Small intestine (tissue), 7 donors: ENCODE measurements around the gene ACOX3. TPM values are rescaled to one million over a fixed set of nuclear protein-coding genes. Genes with fewer than 3 reads are reported as not detected.
"Not testable (repeated sequence)": the region's sequence is repeated elsewhere in the genome, so short reads cannot be mapped to it uniquely, and the experiment has no call there.

Experiments used
- DNase-seq, 2 donors: peaks; one replicate each; pipeline versions ENCODE4 v3.0.0 to v3.0.0-alpha.2; 2013
- FAIRE-seq: peaks from 2 replicates; lab custom pipeline; 2012; peaks lifted over from hg19 to GRCh38; lab: Jason Lieb, UNC
- H3K27ac ChIP-seq, 3 donors: one replicate each; pipeline ENCODE4 v1.5.1; 2013; ENCODE audit warnings: low read length in 2 of 3, mild to moderate bottlenecking in 2 of 3, control low read depth in 1 of 3, inconsistent platforms in 1 of 3, low read depth in 1 of 3, moderate library complexity in 1 of 3
- H3K27me3 ChIP-seq, 3 donors: one replicate each; pipeline ENCODE4 v1.6.1; 2013; ENCODE audit warnings: low read length in 3 of 3, inconsistent platforms in 1 of 3; ENCODE audit not compliant: control insufficient read depth in 3 of 3, insufficient read depth in 3 of 3
- H3K36me3 ChIP-seq, 3 donors: one replicate each; pipeline ENCODE4 v1.6.1; 2013; ENCODE audit warnings: low read length in 3 of 3, inconsistent platforms in 1 of 3, low read depth in 1 of 3, mild to moderate bottlenecking in 1 of 3, moderate library complexity in 1 of 3; ENCODE audit not compliant: control insufficient read depth in 3 of 3, insufficient read depth in 2 of 3
- H3K4me1 ChIP-seq, 3 donors: one replicate each; pipeline ENCODE4 v1.6.1; 2013; ENCODE audit warnings: low read length in 2 of 3, inconsistent platforms in 1 of 3, low read depth in 1 of 3, mild to moderate bottlenecking in 1 of 3, moderate library complexity in 1 of 3; ENCODE audit not compliant: control insufficient read depth in 3 of 3, insufficient read depth in 2 of 3
- H3K4me3 ChIP-seq, 3 donors: one replicate each; pipeline ENCODE4 v1.5.1; 2013; ENCODE audit warnings: low read length in 3 of 3, control low read depth in 1 of 3, inconsistent platforms in 1 of 3, low read depth in 1 of 3, mild to moderate bottlenecking in 1 of 3, moderate library complexity in 1 of 3
- H3K9me3 ChIP-seq, 2 donors: one replicate each; pipeline ENCODE4 v1.6.1; 2013; ENCODE audit warnings: low read depth in 1 of 2, low read length in 1 of 2; ENCODE audit not compliant: control insufficient read depth in 2 of 2, insufficient read depth in 1 of 2
- WGBS, 3 donors: extraction: QIAGEN DNeasy Blood & Tissue Kit; methylation state at CpG; one replicate each; pipeline ENCODE4 v1.1.7; 2013; 5-methylcytosine and 5-hydroxymethylcytosine counted together
- polyA plus RNA-seq, 4 donors: library from polyadenylated mRNA; stranded (reverse) in 3 of 4; unstranded in 1 of 4; fragments of 200-250 nt in 3 of 4; fragments of 120-200 nt in 1 of 4; gene quantifications; one replicate each; pipeline versions ENCODE4 v1.2.1 to v1.2.3, GENCODE V29; 2013
- donor health status: healthy with polysubstance abuse.
- donor health status: control.
- donor health status: control.
- donor health status: Bipolar disorder and iron deficiency.
- donor health status: healthy.

Gene ACOX3
- polyA plus RNA-seq, 4 donors, result 15.2 to 31.1 (median 23.6) TPM

GRCh38 chr4:8353158-8353669 lies 87.3 kb downstream of the ACOX3 start:
- WGBS, 3 donors, result 79 to 85% (median 82%) methylated on average over 9 of the region's 9 CpGs
- H3K27ac ChIP-seq, result no peak overlapping the region
- no peak overlapping the region for H3K4me3 ChIP-seq
- no peak for FAIRE-seq
- no peaks in the 10 kb centered on the region for H3K9me3 ChIP-seq
- DNase-seq, result no peak
- peaks cover 0 to 4% (median 0%) of the 10 kb centered on the region in 3 donors for H3K4me1 ChIP-seq
- peaks cover 0 to 3% (median 0%) of the 10 kb centered on the region in 3 donors for H3K27me3 ChIP-seq
- no peaks in the 10 kb centered on the region for H3K36me3 ChIP-seq

- FAIRE-seq, result no peak
- H3K4me3 ChIP-seq, result no peak overlapping the region
- H3K4me1 ChIP-seq, result peaks cover 0 to 4% (median 0%) of the 10 kb centered on the region in 3 donors
- WGBS, 3 donors, result 71 to 78% (median 72%) methylated on average over 20 of the region's 20 CpGs
- no peak for DNase-seq
- no peak overlapping the region for H3K27ac ChIP-seq
- no peaks in the 10 kb centered on the region for H3K9me3 ChIP-seq
- H3K27me3 ChIP-seq, result peaks cover 0 to 1% (median 0%) of the 10 kb centered on the region in 3 donors
- H3K36me3 ChIP-seq, result no peaks in the 10 kb centered on the region
Observed at GRCh38 chr4:8352368-8353157, 88.0 kb downstream of the ACOX3 start.

- Histone ChIP-seq H3K36me3 (no peaks in the 10 kb centered on the region), H3K4me1 (peaks cover 0 to 4% (median 0%) of the 10 kb centered on the region in 3 donors), H3K27me3 (no peaks in the 10 kb centered on the region), H3K4me3 (no peak overlapping the region), H3K27ac (no peak overlapping the region), H3K9me3 (no peaks in the 10 kb centered on the region)
- FAIRE-seq (no peak), DNase-seq (no peak)
- WGBS, 3 donors, result 48 to 60% (median 56%) methylated on average over 8 of the region's 8 CpGs
Observed at GRCh38 chr4:8351931-8352367, 88.6 kb downstream of the ACOX3 start.

GRCh38 chr4:8350841-8351461 lies 89.6 kb downstream of the ACOX3 start:
- Histone ChIP-seq H3K27ac (no peak overlapping the region), H3K9me3 (no peaks in the 10 kb centered on the region), H3K4me1 (peaks cover 0 to 4% (median 0%) of the 10 kb centered on the region in 3 donors), H3K27me3 (no peaks in the 10 kb centered on the region), H3K4me3 (no peak overlapping the region), H3K36me3 (no peaks in the 10 kb centered on the region)
- DNase-seq (no peak), FAIRE-seq (no peak)
- WGBS, 3 donors, result 77 to 84% (median 80%) methylated on average over 17 to 19 of the region's 19 CpGs

GRCh38 chr4:8350352-8350751 lies 90.2 kb downstream of the ACOX3 start:
- Histone ChIP-seq H3K36me3 (no peaks in the 10 kb centered on the region), H3K4me3 (no peak overlapping the region), H3K4me1 (peaks cover 0 to 4% (median 0%) of the 10 kb centered on the region in 3 donors), H3K27me3 (no peaks in the 10 kb centered on the region), H3K27ac (no peak overlapping the region), H3K9me3 (no peaks in the 10 kb centered on the region)
- FAIRE-seq (no peak), DNase-seq (no peak)
- 90 to 94% (median 94%) methylated on average over 13 of the region's 13 CpGs for WGBS, 3 donors

- Histone ChIP-seq H3K27ac (no peak overlapping the region), H3K4me3 (no peak overlapping the region), H3K27me3 (no peaks in the 10 kb centered on the region), H3K36me3 (no peaks in the 10 kb centered on the region), H3K4me1 (peaks cover 0 to 4% (median 0%) of the 10 kb centered on the region in 3 donors), H3K9me3 (no peaks in the 10 kb centered on the region)
- no peak for FAIRE-seq
- 75 to 81% (median 75%) methylated on average over 7 of the region's 7 CpGs for WGBS, 3 donors
- DNase-seq, result no peak
Observed at GRCh38 chr4:8349664-8350236, 90.8 kb downstream of the ACOX3 start.

- not testable (repeated sequence) for H3K9me3 ChIP-seq, H3K4me1 ChIP-seq, H3K4me3 ChIP-seq, DNase-seq, FAIRE-seq, H3K27ac ChIP-seq, H3K36me3 ChIP-seq, H3K27me3 ChIP-seq
- WGBS, 3 donors, result 73 to 89% (median 77%) methylated on average over 11 of the region's 11 CpGs
Observed at GRCh38 chr4:8349236-8349635, 91.3 kb downstream of the ACOX3 start.

GRCh38 chr4:8348071-8348470 lies 92.5 kb downstream of the ACOX3 start:
- WGBS, 3 donors, result 47 to 56% (median 50%) methylated on average over 6 of the region's 6 CpGs
- Histone ChIP-seq H3K36me3 (no peaks in the 10 kb centered on the region), H3K27ac (no peak overlapping the region), H3K27me3 (no peaks in the 10 kb centered on the region), H3K4me1 (peaks cover 0 to 11% (median 0%) of the 10 kb centered on the region in 3 donors), H3K4me3 (no peak overlapping the region), H3K9me3 (no peaks in the 10 kb centered on the region)
- FAIRE-seq (no peak), DNase-seq (no peak)
